HEK293T (cell line): ENCODE data around the gene LARP4B.

ENCODE experiments used
- ELF4 ChIP-seq: fragments of 450-650 bp; IDR thresholded peaks from 2 replicates; pipeline ENCODE4 v1.6.1; 2017; ENCODE audit warnings: antibody characterized with exemption
- FOXA1 ChIP-seq: fragments of 450-650 bp; IDR thresholded peaks from 2 replicates; pipeline ENCODE4 v1.6.1; 2016; ENCODE audit warnings: mild to moderate bottlenecking
- FOXK2 ChIP-seq: fragments of 450-650 bp; IDR thresholded peaks from 2 replicates; pipeline ENCODE4 v1.6.1; 2016; ENCODE audit warnings: mild to moderate bottlenecking
- NFRKB ChIP-seq: fragments of 450-650 bp; IDR thresholded peaks from 2 replicates; pipeline ENCODE4 v1.6.1; 2016; ENCODE audit warnings: mild to moderate bottlenecking, moderate library complexity
- SP1 ChIP-seq: fragments of 450-650 bp; IDR thresholded peaks from 2 replicates; pipeline ENCODE4 v1.6.1; 2017
- SUZ12 ChIP-seq: fragments of 450-650 bp; IDR thresholded peaks from 2 replicates; pipeline ENCODE4 v1.6.1; 2016; ENCODE audit warnings: mild to moderate bottlenecking
- ZNF384 ChIP-seq: fragments of 450-650 bp; IDR thresholded peaks from 2 replicates; pipeline ENCODE4 v1.6.1; 2016
- TF ChIP-seq, protein P1 (sequence below): fragments of 450-650 bp; IDR thresholded peaks from 2 replicates; pipeline ENCODE4 v1.6.1; 2016

GRCh38 chr10:787933-788651 lies 143.4 kb downstream of the LARP4B start:
- TF ChIP-seq SP1 = no peak
- TF ChIP-seq ZNF384 = no peak
- TF ChIP-seq FOXK2 = no peak
- no peak for TF ChIP-seq NFRKB
- TF ChIP-seq, protein P1, sequence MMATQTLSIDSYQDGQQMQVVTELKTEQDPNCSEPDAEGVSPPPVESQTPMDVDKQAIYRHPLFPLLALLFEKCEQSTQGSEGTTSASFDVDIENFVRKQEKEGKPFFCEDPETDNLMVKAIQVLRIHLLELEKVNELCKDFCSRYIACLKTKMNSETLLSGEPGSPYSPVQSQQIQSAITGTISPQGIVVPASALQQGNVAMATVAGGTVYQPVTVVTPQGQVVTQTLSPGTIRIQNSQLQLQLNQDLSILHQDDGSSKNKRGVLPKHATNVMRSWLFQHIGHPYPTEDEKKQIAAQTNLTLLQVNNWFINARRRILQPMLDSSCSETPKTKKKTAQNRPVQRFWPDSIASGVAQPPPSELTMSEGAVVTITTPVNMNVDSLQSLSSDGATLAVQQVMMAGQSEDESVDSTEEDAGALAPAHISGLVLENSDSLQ = no peak
- no peak for TF ChIP-seq ELF4
- TF ChIP-seq FOXA1 = no peak
- TF ChIP-seq SUZ12 = no peak
